SKM-1 (cell line): Measurements from ENCODE around the gene CCDC13.

Experiments used
- DNase-seq: peaks from one replicate; lab custom pipeline; 2025; ENCODE audit not compliant: unreplicated experiment; lab: John Stamatoyannopoulos, UW

CCDC13 gene

GRCh38 chr3:42799376-42799775 lies 26.3 kb upstream of the CCDC13 start:
- DNase-seq, result no peak

- DNase-seq, result no peak
Measured at GRCh38 chr3:42796332-42796885, 23.4 kb upstream of the CCDC13 start.

GRCh38 chr3:42795621-42796181 lies 22.6 kb upstream of the CCDC13 start:
- no peak for DNase-seq

- no peak for DNase-seq
Measured at GRCh38 chr3:42790714-42791229, 17.7 kb upstream of the CCDC13 start.

GRCh38 chr3:42786631-42787030 lies 13.6 kb upstream of the CCDC13 start:
- no peak for DNase-seq

GRCh38 chr3:42786212-42786611 lies 13.2 kb upstream of the CCDC13 start:
- no peak for DNase-seq

GRCh38 chr3:42780892-42781700 lies 8.0 kb upstream of the CCDC13 start:
- DNase-seq, result peak; percentile 4

- no peak for DNase-seq
Measured at GRCh38 chr3:42780398-42780797, 7.3 kb upstream of the CCDC13 start.

GRCh38 chr3:42778644-42779043 lies 5.6 kb upstream of the CCDC13 start:
- no peak for DNase-seq

- no peak for DNase-seq
Measured at GRCh38 chr3:42773409-42773751, 327 bp upstream of the CCDC13 start.

GRCh38 chr3:42771271-42771670 lies 1.8 kb downstream of the CCDC13 start:
- DNase-seq, result no peak

GRCh38 chr3:42769477-42770131 lies 3.4 kb downstream of the CCDC13 start:
- DNase-seq, result no peak

GRCh38 chr3:42764561-42765295 lies 8.3 kb downstream of the CCDC13 start:
- no peak for DNase-seq

- no peak for DNase-seq
Measured at GRCh38 chr3:42764115-42764514, 8.9 kb downstream of the CCDC13 start.

- DNase-seq, result no peak
Measured at GRCh38 chr3:42763021-42763420, 10.0 kb downstream of the CCDC13 start.

GRCh38 chr3:42762046-42762724 lies 10.9 kb downstream of the CCDC13 start:
- DNase-seq, result peak; percentile 91

- DNase-seq, result no peak
Measured at GRCh38 chr3:42758126-42758525, 14.9 kb downstream of the CCDC13 start.

GRCh38 chr3:42756681-42757213 lies 16.3 kb downstream of the CCDC13 start:
- no peak for DNase-seq

GRCh38 chr3:42755681-42756578 lies 17.1 kb downstream of the CCDC13 start:
- peak; percentile 33 for DNase-seq
